Measurements from ENCODE around the gene MCTP1.

Gene MCTP1

GRCh38 chr5:94759961-94760360 lies 524.9 kb downstream of the MCTP1 start:
- no peak for DNase-seq (ENCODE audit: low read depth)

GRCh38 chr5:94759022-94759421 lies 525.9 kb downstream of the MCTP1 start:
- DNase-seq (ENCODE audit: low read depth): no peak

GRCh38 chr5:94754824-94755223 lies 530.1 kb downstream of the MCTP1 start:
- no peak for DNase-seq (ENCODE audit: low read depth)

- no peak for DNase-seq (ENCODE audit: low read depth)
Observed at GRCh38 chr5:94751460-94751859, 533.4 kb downstream of the MCTP1 start.

GRCh38 chr5:94750681-94751080 lies 534.2 kb downstream of the MCTP1 start:
- no peak for DNase-seq (ENCODE audit: low read depth)

- no peak for DNase-seq (ENCODE audit: low read depth)
Observed at GRCh38 chr5:94749042-94749441, 535.9 kb downstream of the MCTP1 start.

GRCh38 chr5:94748212-94748611 lies 536.7 kb downstream of the MCTP1 start:
- DNase-seq (ENCODE audit: low read depth): no peak

- DNase-seq (ENCODE audit: low read depth): no peak
Observed at GRCh38 chr5:94747371-94747770, 537.5 kb downstream of the MCTP1 start.

GRCh38 chr5:94746731-94747124 lies 538.2 kb downstream of the MCTP1 start:
- no peak for DNase-seq (ENCODE audit: low read depth)

GRCh38 chr5:94745786-94746730 lies 538.8 kb downstream of the MCTP1 start:
- no peak for DNase-seq (ENCODE audit: low read depth)

GRCh38 chr5:94744906-94745305 lies 540.0 kb downstream of the MCTP1 start:
- DNase-seq (ENCODE audit: low read depth): no peak

GRCh38 chr5:94742852-94743251 lies 542.0 kb downstream of the MCTP1 start:
- DNase-seq (ENCODE audit: low read depth): no peak

- no peak for DNase-seq (ENCODE audit: low read depth)
Observed at GRCh38 chr5:94740286-94740685, 544.6 kb downstream of the MCTP1 start.

- no peak for DNase-seq (ENCODE audit: low read depth)
Observed at GRCh38 chr5:94736498-94736897, 548.4 kb downstream of the MCTP1 start.

- DNase-seq (ENCODE audit: low read depth): no peak
Observed at GRCh38 chr5:94731471-94731870, 553.4 kb downstream of the MCTP1 start.

- DNase-seq (ENCODE audit: low read depth): no peak
Observed at GRCh38 chr5:94725142-94725541, 559.8 kb downstream of the MCTP1 start.

GRCh38 chr5:94715768-94716167 lies 569.1 kb downstream of the MCTP1 start:
- DNase-seq (ENCODE audit: low read depth): no peak

GRCh38 chr5:94711785-94712184 lies 573.1 kb downstream of the MCTP1 start:
- no peak for DNase-seq (ENCODE audit: low read depth)

GRCh38 chr5:94709277-94709676 lies 575.6 kb downstream of the MCTP1 start:
- DNase-seq (ENCODE audit: low read depth): no peak

GRCh38 chr5:94707359-94707758 lies 577.5 kb downstream of the MCTP1 start:
- no peak for DNase-seq (ENCODE audit: low read depth)

- no peak for DNase-seq (ENCODE audit: low read depth)
Observed at GRCh38 chr5:94705427-94705826, 579.5 kb downstream of the MCTP1 start.

- no peak for DNase-seq (ENCODE audit: low read depth)
Observed at GRCh38 chr5:94702729-94703128, 582.2 kb downstream of the MCTP1 start.

- no peak for DNase-seq (ENCODE audit: low read depth)
Observed at GRCh38 chr5:94700592-94700991, 584.3 kb downstream of the MCTP1 start.

- no peak for DNase-seq (ENCODE audit: low read depth)
Observed at GRCh38 chr5:94699562-94699961, 585.3 kb downstream of the MCTP1 start.
